GM23338 (cell line): ENCODE results near the gene MLLT1. TPM values are rescaled to one million over a fixed set of nuclear protein-coding genes. Genes with fewer than 3 reads are reported as not detected.

Experiments
- ATAC-seq: fragments of 200-7000 bp; cut with Tn5 transposase; 3 replicates; pipeline ENCODE4 v1.9.1; 2020
- DNase-seq: peaks from one replicate; pipeline ENCODE4 v3.0.0-alpha.2; 2015; ENCODE audit warnings: low spot score
- H2AFZ ChIP-seq: fragments of 200-600 bp; sonication (generic); 2 replicates; pipeline ENCODE4 v1.8.0; 2016; ENCODE audit warnings: antibody characterized with exemption, mild to moderate bottlenecking, moderate library complexity
- H3F3A ChIP-seq: fragments of 200-600 bp; sonication (generic); replicated peaks from 2 replicates; pipeline ENCODE4 v1.8.0; 2017; ENCODE audit warnings: antibody characterized with exemption, mixed run types, low read depth
- H3K27ac ChIP-seq: fragments of 200-600 bp; sonication (generic); 2 replicates; pipeline ENCODE4 v1.6.1; 2016; ENCODE audit warnings: low read depth
- H3K27me3 ChIP-seq: fragments of 200-600 bp; sonication (generic); 2 replicates; pipeline ENCODE4 v1.8.0; 2016; ENCODE audit warnings: mild to moderate bottlenecking, mixed run types, moderate library complexity; ENCODE audit not compliant: insufficient read depth
- H3K36me3 ChIP-seq: fragments of 200-600 bp; sonication (generic); 2 replicates; pipeline ENCODE4 v1.8.0; 2016; ENCODE audit warnings: mild to moderate bottlenecking; ENCODE audit not compliant: insufficient read depth
- H3K4me1 ChIP-seq: fragments of 200-600 bp; sonication (generic); 2 replicates; pipeline ENCODE4 v1.8.0; 2016; ENCODE audit warnings: mild to moderate bottlenecking, moderate library complexity; ENCODE audit not compliant: insufficient read depth
- H3K4me2 ChIP-seq: fragments of 200-600 bp; sonication (generic); 2 replicates; pipeline ENCODE4 v1.7.1; 2017; ENCODE audit warnings: mixed run types
- H3K4me3 ChIP-seq: fragments of 200-600 bp; sonication (generic); 2 replicates; pipeline ENCODE4 v1.6.1; 2016; ENCODE audit warnings: mixed run types
- H3K79me2 ChIP-seq: fragments of 200-600 bp; sonication (generic); replicated peaks from 2 replicates; pipeline ENCODE4 v1.8.0; 2017; ENCODE audit warnings: mild to moderate bottlenecking; ENCODE audit not compliant: insufficient read depth
- H3K9me2 ChIP-seq: fragments of 200-600 bp; sonication (generic); 2 replicates; pipeline ENCODE4 v1.8.0; 2017; ENCODE audit not compliant: insufficient read depth
- H4K20me1 ChIP-seq: fragments of 200-600 bp; sonication (generic); replicated peaks from 2 replicates; pipeline ENCODE4 v1.8.0; 2017; ENCODE audit warnings: mild to moderate bottlenecking; ENCODE audit not compliant: insufficient read depth
- H3K27ac Mint-ChIP-seq: 2 replicates; pipeline ENCODE4 v1.8.0; 2020; ENCODE audit warnings: inconsistent platforms, mild to moderate bottlenecking, moderate library complexity, mixed read lengths
- H3K27me3 Mint-ChIP-seq: 3 replicates; pipeline ENCODE4 v1.8.0; 2022; ENCODE audit warnings: low read depth, mild to moderate bottlenecking, moderate library complexity, mixed read lengths, inconsistent platforms; ENCODE audit not compliant: insufficient read depth, poor library complexity
- H3K36me3 Mint-ChIP-seq: 3 replicates; pipeline ENCODE4 v1.8.0; 2021; ENCODE audit warnings: low read depth, mild to moderate bottlenecking, inconsistent platforms, moderate library complexity, mixed read lengths
- H3K4me1 Mint-ChIP-seq: 3 replicates; pipeline ENCODE4 v1.8.0; 2020; ENCODE audit warnings: mild to moderate bottlenecking, inconsistent platforms, mixed read lengths
- H3K4me3 Mint-ChIP-seq: 3 replicates; pipeline ENCODE4 v1.8.0; 2021; ENCODE audit warnings: moderate library complexity, mild to moderate bottlenecking, inconsistent platforms, mixed read lengths
- H3K9me3 Mint-ChIP-seq: 3 replicates; pipeline ENCODE4 v1.8.0; 2020; ENCODE audit warnings: moderate library complexity, mild to moderate bottlenecking, inconsistent platforms, mixed read lengths
- CREB1 ChIP-seq: fragments of 250-450 bp; sonication (Bioruptor Pico); IDR thresholded peaks from 2 replicates; pipeline ENCODE4 v1.5.0; 2020; ENCODE audit warnings: low read depth, mild to moderate bottlenecking, moderate library complexity
- CTCF ChIP-seq, 2 experiments: fragments of 200-600 bp in 1 of 2; sonication (generic) in 1 of 2; conservative IDR thresholded peaks; 2 replicates each; pipeline versions ENCODE4 v1.5.1 to v1.6.1; 2016 to 2017; ENCODE audit warnings: antibody characterized with exemption in 2 of 2, low read depth in 2 of 2, mild to moderate bottlenecking in 2 of 2, moderate library complexity in 1 of 2
- ETS1 ChIP-seq: IDR thresholded peaks from 2 replicates; pipeline ENCODE4 v1.6.1; 2016; ENCODE audit warnings: antibody characterized with exemption
- EZH2phosphoT487 ChIP-seq: fragments of 200-600 bp; sonication (generic); IDR thresholded peaks from one replicate; pipeline ENCODE4 v1.8.1; 2018; ENCODE audit warnings: antibody characterized with exemption; ENCODE audit not compliant: unreplicated experiment
- JUNB ChIP-seq: IDR thresholded peaks from one replicate; pipeline ENCODE4 v1.6.1; 2016; ENCODE audit warnings: antibody characterized with exemption; ENCODE audit not compliant: unreplicated experiment
- NANOG ChIP-seq: IDR thresholded peaks from 2 replicates; pipeline ENCODE4 v1.6.1; 2016; ENCODE audit warnings: antibody characterized with exemption, borderline replicate concordance
- POLR2AphosphoS5 ChIP-seq: IDR thresholded peaks from 2 replicates; pipeline ENCODE4 v1.6.1; 2016; ENCODE audit warnings: antibody characterized with exemption, low read depth
- REST ChIP-seq: IDR thresholded peaks from one replicate; pipeline ENCODE4 v1.6.1; 2018; ENCODE audit warnings: antibody characterized with exemption; ENCODE audit not compliant: unreplicated experiment
- STAT1 ChIP-seq: IDR thresholded peaks from one replicate; pipeline ENCODE4 v1.6.1; 2016; ENCODE audit warnings: antibody characterized with exemption; ENCODE audit not compliant: unreplicated experiment
- ZNF462 ChIP-seq: fragments of 250-450 bp; sonication (Bioruptor Pico); IDR thresholded peaks from 2 replicates; pipeline ENCODE4 v1.5.0; 2020; ENCODE audit warnings: mild to moderate bottlenecking, moderate library complexity
- polyA plus RNA-seq: library from polyadenylated mRNA; unstranded; fragments of >200 nt; fragmentation: Nextera tagmentation; extraction: Ambion mirVana; gene quantifications from 2 replicates; pipeline ENCODE4 v1.2.1, GENCODE V29; 2016
- total RNA-seq: library from RNA; depleted of rRNA; stranded (reverse); fragments of >200 nt; shearing (Covaris generic); gene quantifications from 2 replicates; pipeline ENCODE4 v1.2.3, GENCODE V29; 2014

Gene MLLT1
- total and polyA plus RNA-seq, 2 experiments from 2014 or later: 17.8 to 23.4 TPM

- TF ChIP-seq REST: no peak
- TF ChIP-seq NANOG: no peak
- TF ChIP-seq CREB1: no peak
- no peak for TF ChIP-seq EZH2phosphoT487
- no peak for TF ChIP-seq CTCF (conservative IDR thresholded peaks at IDR 0.05; ENCODE audit: low read depth in 2 of 2)
- no peak for TF ChIP-seq STAT1
- TF ChIP-seq JUNB: no peak
Measured at GRCh38 chr19:6247007-6247288, 32.8 kb downstream of the MLLT1 start (continued).

- H3K4me3 Mint-ChIP-seq: no peak overlapping the region
- Histone ChIP-seq H3K27me3 (no peaks in the 10 kb centered on the region), H3K4me2 (no peak overlapping the region), H3K4me1 (peaks cover 4% of the 10 kb centered on the region; the same call in 1 of the 2 replicates), H3K27ac (no peak overlapping the region), H3K4me3 (no peak overlapping the region), H4K20me1 (peaks cover 36% of the 10 kb centered on the region), H2AFZ (no peak overlapping the region), H3F3A (no peaks in the 10 kb centered on the region), H3K79me2 (peaks cover 98% of the 10 kb centered on the region), H3K9me2 (no peaks in the 10 kb centered on the region), H3K36me3 (peaks cover 3% of the 10 kb centered on the region; the same call in 1 of the 2 replicates)
- ATAC-seq (no peak), DNase-seq (no peak)
- peaks cover 18% of the 10 kb centered on the region for H3K9me3 Mint-ChIP-seq
- H3K27me3 Mint-ChIP-seq: no peaks in the 10 kb centered on the region
- peaks cover 37% of the 10 kb centered on the region for H3K36me3 Mint-ChIP-seq
- peaks cover 13% of the 10 kb centered on the region for H3K4me1 Mint-ChIP-seq
- H3K27ac Mint-ChIP-seq: no peak overlapping the region; the same call in 1 of the 2 replicates
- TF ChIP-seq JUNB (no peak), POLR2AphosphoS5 (no peak), ZNF462 (CRISPR knock-in tag) (no peak), ETS1 (no peak), STAT1 (no peak), EZH2phosphoT487 (no peak), CREB1 (no peak)
Measured at GRCh38 chr19:6246174-6247006, 33.4 kb downstream of the MLLT1 start.
